HEK293 (cell line): ENCODE data around the gene FSTL5.

ENCODE experiments used
- CTCF ChIP-seq: fragments of 450-650 bp; formaldehyde crosslinking; IDR thresholded peaks from 2 replicates; pipeline ENCODE4 v1.5.1; 2016; ENCODE audit warnings: missing biosample characterization, missing genetic modification characterization
- ELK4 ChIP-seq: IDR thresholded peaks from 2 replicates; pipeline ENCODE4 v1.6.1; 2011; ENCODE audit warnings: mild to moderate bottlenecking, low read depth, low read length, borderline replicate concordance
- PBX3 ChIP-seq: sonication (generic); formaldehyde crosslinking; IDR thresholded peaks from 2 replicates; pipeline ENCODE4 v1.8.1; 2022; ENCODE audit warnings: mild to moderate bottlenecking, moderate library complexity, missing genetic modification reagents
- PRDM2 ChIP-seq: fragments of 450-650 bp; formaldehyde crosslinking; IDR thresholded peaks from 2 replicates; pipeline ENCODE4 v1.5.1; 2016; ENCODE audit warnings: missing biosample characterization, missing genetic modification characterization, borderline replicate concordance
- PRDM4 ChIP-seq: fragments of 450-650 bp; formaldehyde crosslinking; IDR thresholded peaks from 2 replicates; pipeline ENCODE4 v1.5.1; 2017; ENCODE audit warnings: missing biosample characterization, missing genetic modification characterization
- REST ChIP-seq: fragments of 450-650 bp; formaldehyde crosslinking; IDR thresholded peaks from 2 replicates; pipeline ENCODE4 v1.5.1; 2016; ENCODE audit warnings: missing biosample characterization, missing genetic modification characterization
- SETDB1 ChIP-seq: IDR thresholded peaks from one replicate; pipeline ENCODE4 v1.6.1; 2017; ENCODE audit warnings: mild to moderate bottlenecking, low read length, moderate library complexity, mixed read lengths; ENCODE audit not compliant: insufficient read length
- TCF7L2 ChIP-seq: IDR thresholded peaks from 2 replicates; pipeline ENCODE4 v1.6.1; 2011; ENCODE audit warnings: low read depth, mild to moderate bottlenecking, inconsistent platforms, low read length, moderate library complexity, borderline replicate concordance
- ZBTB17 ChIP-seq: fragments of 450-650 bp; formaldehyde crosslinking; IDR thresholded peaks from 2 replicates; pipeline ENCODE4 v1.5.1; 2016; ENCODE audit warnings: missing biosample characterization, missing genetic modification characterization
- ZNF114 ChIP-seq: fragments of 450-650 bp; formaldehyde crosslinking; IDR thresholded peaks from 2 replicates; pipeline ENCODE4 v1.5.0; 2017; ENCODE audit warnings: missing biosample characterization, missing genetic modification characterization
- ZNF24 ChIP-seq: fragments of 450-650 bp; formaldehyde crosslinking; IDR thresholded peaks from 2 replicates; pipeline ENCODE4 v1.5.1; 2016; ENCODE audit warnings: missing biosample characterization, missing genetic modification characterization
- ZNF292 ChIP-seq: fragments of 450-650 bp; formaldehyde crosslinking; IDR thresholded peaks from 2 replicates; pipeline ENCODE4 v1.5.1; 2016; ENCODE audit warnings: low read depth, missing biosample characterization, missing genetic modification characterization, borderline replicate concordance
- ZNF549 ChIP-seq: fragments of 450-650 bp; IDR thresholded peaks from 2 replicates; pipeline ENCODE4 v1.5.1; 2018; ENCODE audit warnings: missing biosample characterization, missing genetic modification characterization, mild to moderate bottlenecking, inconsistent platforms, moderate library complexity

- no peak for TF ChIP-seq PRDM4
- no peak for TF ChIP-seq PRDM2 (tag by site-specific recombination)
- TF ChIP-seq ELK4: no peak
- no peak for TF ChIP-seq ZBTB17 (tag by site-specific recombination)
- no peak for TF ChIP-seq PBX3 (CRISPR knock-in tag)
- TF ChIP-seq CTCF (tag by site-specific recombination): no peak
- TF ChIP-seq SETDB1: no peak
- no peak for TF ChIP-seq ZNF549
- TF ChIP-seq ZNF114 (tag by site-specific recombination): no peak
- no peak for TF ChIP-seq ZNF292 (tag by site-specific recombination)
- TF ChIP-seq REST (tag by site-specific recombination): no peak
- TF ChIP-seq TCF7L2: no peak
- no peak for TF ChIP-seq ZNF24
Observed at GRCh38 chr4:161792991-161793390, 370.8 kb downstream of the FSTL5 start.
